Airway epithelial cell (primary cell): ENCODE measurements around the gene SULT1A3. TPM values are rescaled to one million over a fixed set of nuclear protein-coding genes. Genes with fewer than 3 reads are reported as not detected.

Source experiments
- total RNA-seq: library from RNA; depleted of rRNA; stranded (reverse); fragments of >200 nt; gene quantifications from 2 replicates; pipeline ENCODE4 v1.2.3, GENCODE V29; 2015

SULT1A3 gene
- total RNA-seq = 0.98 and 7.1 TPM in 2 replicates

DNA sequence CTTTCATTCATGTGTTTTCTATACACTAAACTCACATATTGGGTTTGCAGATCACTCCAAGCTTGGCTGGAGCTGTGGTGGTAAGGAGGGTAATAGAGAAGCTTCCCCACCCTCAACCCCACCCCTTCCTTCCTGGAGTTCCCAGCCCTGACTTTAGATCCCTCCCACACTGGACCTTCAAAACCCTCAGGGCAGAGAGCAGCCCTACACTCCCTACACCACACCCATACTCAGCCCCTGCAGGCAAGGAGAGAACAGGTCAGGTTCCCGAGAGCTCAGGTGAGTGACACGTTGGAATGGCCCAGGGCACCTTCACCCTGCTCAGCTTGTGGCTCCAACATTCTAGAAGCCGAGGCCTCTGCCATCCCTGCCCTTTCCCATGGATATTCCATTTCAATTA, at the start of gene SULT1A3:
Gene SULT1A3 (plus strand): TSS at position 207 of the 400 bp plus-strand sequence. CDS start 1,474 bp downstream, outside the sequence.

GRCh38 chr16:30183233-30184095, 15.6 kb upstream of the SULT1A3 start, which contains the start of gene CORO1A:
CORO1A (plus strand) TSS chr16:30183602; CDS start chr16:30185210, 1,608 bp downstream.

DNA sequence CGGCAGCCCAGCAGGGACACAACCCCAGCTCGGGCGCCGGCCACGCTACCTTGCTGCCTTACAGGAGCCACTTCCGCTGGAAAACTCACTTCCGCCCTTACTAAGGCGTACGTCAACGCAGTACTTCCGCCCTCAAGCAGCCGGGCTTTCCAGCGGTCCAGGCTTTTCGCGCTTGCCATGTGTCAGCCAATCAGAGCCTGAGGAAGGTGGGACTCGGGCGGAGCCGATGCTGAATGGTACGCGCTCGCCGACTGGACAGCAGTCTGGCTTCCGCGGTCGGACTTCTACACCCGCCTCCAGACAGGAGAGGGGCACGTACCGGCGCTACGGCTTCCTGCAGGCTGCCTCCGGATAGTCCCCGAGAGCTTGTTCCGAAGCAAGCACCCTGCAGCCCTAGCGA, 5.4 kb upstream of the SULT1A3 start, which contains the start of the genes BOLA2B and SLX1A:
Gene BOLA2B (minus strand): TSS at position 52 of the 400 bp plus-strand sequence. CDS start 71 bp downstream, outside the sequence.
Gene SLX1A (plus strand): TSS at position 261 of the 400 bp plus-strand sequence. CDS start 210 bp downstream, outside the sequence.

DNA sequence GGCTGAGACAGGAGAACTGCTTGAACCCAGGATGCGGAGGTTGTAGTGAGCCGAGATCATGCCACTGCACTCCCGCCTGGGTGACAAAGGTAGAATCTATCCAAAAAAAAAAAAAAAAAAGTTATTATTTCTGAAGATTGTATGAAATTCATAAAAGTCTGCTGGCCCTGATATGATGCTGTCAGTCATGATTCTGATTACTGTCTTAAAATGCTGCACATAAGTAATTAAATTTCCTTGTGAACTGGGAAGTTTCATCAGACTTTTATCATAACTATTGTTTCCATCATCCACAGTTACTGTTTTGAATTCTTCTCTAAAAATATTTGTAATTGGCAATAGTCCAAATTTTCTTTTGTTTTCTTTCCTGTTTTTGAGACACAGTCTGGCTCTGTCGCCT, 49.3 kb downstream of the SULT1A3 start, which contains the start of gene NPIPB13:
Gene NPIPB13 (minus strand): TSS at position 101 of the 400 bp plus-strand sequence. CDS start 2,906 bp downstream, outside the sequence.

Other genes with a start within 250 kb of the SULT1A3 start
- gene TMEM219, start 237.2 kb upstream of the SULT1A3 start, total RNA-seq = 86.8 and 109 TPM in 2 replicates
- gene TAOK2, start 225.4 kb upstream of the SULT1A3 start, total RNA-seq = 37.1 and 37.2 TPM in 2 replicates
- 7.5 and 8.9 TPM in 2 replicates for gene HIRIP3, start 203.6 kb upstream of the SULT1A3 start, total RNA-seq
- gene INO80E, start 203.0 kb upstream of the SULT1A3 start, total RNA-seq = 49.0 and 66.1 TPM in 2 replicates
- 0.71 TPM in 1 of 2 replicates, not detected in the other for gene DOC2A, start 188.2 kb upstream of the SULT1A3 start, total RNA-seq
- gene C16orf92, start 176.1 kb upstream of the SULT1A3 start, total RNA-seq = not detected in 2 replicates
- 0.14 TPM in 1 of 2 replicates, not detected in the other for gene TLCD3B, start 168.0 kb upstream of the SULT1A3 start, total RNA-seq
- 2,269 and 2,487 TPM in 2 replicates for gene ALDOA, start 133.5 kb upstream of the SULT1A3 start, total RNA-seq
- gene PPP4C, start 123.3 kb upstream of the SULT1A3 start, total RNA-seq = 87.6 and 119 TPM in 2 replicates
- 1.2 and 3.3 TPM in 2 replicates for gene TBX6, start 107.3 kb upstream of the SULT1A3 start, total RNA-seq
- 16.1 and 21.9 TPM in 2 replicates for gene YPEL3, start 103.0 kb upstream of the SULT1A3 start, total RNA-seq
- 4.4 and 7.9 TPM in 2 replicates for gene GDPD3, start 85.7 kb upstream of the SULT1A3 start, total RNA-seq
- 62.0 and 62.1 TPM in 2 replicates for gene MAPK3, start 76.0 kb upstream of the SULT1A3 start, total RNA-seq
- gene CORO1A, start 15.7 kb upstream of the SULT1A3 start, total RNA-seq = 16.2 and 18.6 TPM in 2 replicates
- gene BOLA2B, start 5.6 kb upstream of the SULT1A3 start, total RNA-seq = 254 and 612 TPM in 2 replicates
- 38.1 and 64.8 TPM in 2 replicates for gene SLX1A, start 5.4 kb upstream of the SULT1A3 start, total RNA-seq
- 0.21 TPM in 1 of 2 replicates, not detected in the other for gene NPIPB13, start 49.2 kb downstream of the SULT1A3 start, total RNA-seq
- 38.1 and 39.5 TPM in 2 replicates for gene CD2BP2, start 156.1 kb downstream of the SULT1A3 start, total RNA-seq
- gene TBC1D10B, start 171.2 kb downstream of the SULT1A3 start, total RNA-seq = 35.3 and 37.5 TPM in 2 replicates
- gene MYL11, start 175.5 kb downstream of the SULT1A3 start, total RNA-seq = not detected in 2 replicates
- not detected in 2 replicates for gene SEPTIN1, start 183.3 kb downstream of the SULT1A3 start, total RNA-seq
- 8.3 and 9.5 TPM in 2 replicates for gene ZNF48, start 196.2 kb downstream of the SULT1A3 start, total RNA-seq
- 7.9 and 19.4 TPM in 2 replicates for gene ZNF771, start 208.4 kb downstream of the SULT1A3 start, total RNA-seq
- gene DCTPP1, start 230.8 kb downstream of the SULT1A3 start, total RNA-seq = 48.1 and 55.7 TPM in 2 replicates
- 18.9 and 19.5 TPM in 2 replicates for gene SEPHS2, start 246.6 kb downstream of the SULT1A3 start, total RNA-seq